ENCODE measurements around the gene DAPP1. TPM values are rescaled to one million over a fixed set of nuclear protein-coding genes. Genes with fewer than 3 reads are reported as not detected.
A peak's percentile ranks its signal among the peaks of the same experiment; 100 is the strongest.

Gene DAPP1
- total and polyA plus RNA-seq, 8 donors, result 0.09 to 2.7 (median 0.38) TPM

GRCh38 chr4:99893839-99894160 is 77.2 kb downstream of the DAPP1 start:
- Histone ChIP-seq H3K9me3 (no peaks in the 10 kb centered on the region), H3K27ac (peak overlapping the region; percentile 31 to 80 (median 60)), H3K4me3 (peak overlapping the region; percentile 65 to 85 (median 72)), H3K4me1 (peaks cover 7 to 17% (median 7%) of the 10 kb centered on the region in 3 donors), H3K27me3 (no peaks in the 10 kb centered on the region), H3K36me3 (no peaks in the 10 kb centered on the region)
- no peak for TF ChIP-seq CTCF (IDR thresholded peaks at IDR 0.05)
- WGBS, 2 donors, result 1% methylated on average over 12 of the region's 12 CpGs
- FAIRE-seq (no peak), ATAC-seq (peak in 2 of 4 donors; percentile 38 to 53), DNase-seq (no peak)
- intact Hi-C loops (cut with DNase I), result no loop called here

DNA sequence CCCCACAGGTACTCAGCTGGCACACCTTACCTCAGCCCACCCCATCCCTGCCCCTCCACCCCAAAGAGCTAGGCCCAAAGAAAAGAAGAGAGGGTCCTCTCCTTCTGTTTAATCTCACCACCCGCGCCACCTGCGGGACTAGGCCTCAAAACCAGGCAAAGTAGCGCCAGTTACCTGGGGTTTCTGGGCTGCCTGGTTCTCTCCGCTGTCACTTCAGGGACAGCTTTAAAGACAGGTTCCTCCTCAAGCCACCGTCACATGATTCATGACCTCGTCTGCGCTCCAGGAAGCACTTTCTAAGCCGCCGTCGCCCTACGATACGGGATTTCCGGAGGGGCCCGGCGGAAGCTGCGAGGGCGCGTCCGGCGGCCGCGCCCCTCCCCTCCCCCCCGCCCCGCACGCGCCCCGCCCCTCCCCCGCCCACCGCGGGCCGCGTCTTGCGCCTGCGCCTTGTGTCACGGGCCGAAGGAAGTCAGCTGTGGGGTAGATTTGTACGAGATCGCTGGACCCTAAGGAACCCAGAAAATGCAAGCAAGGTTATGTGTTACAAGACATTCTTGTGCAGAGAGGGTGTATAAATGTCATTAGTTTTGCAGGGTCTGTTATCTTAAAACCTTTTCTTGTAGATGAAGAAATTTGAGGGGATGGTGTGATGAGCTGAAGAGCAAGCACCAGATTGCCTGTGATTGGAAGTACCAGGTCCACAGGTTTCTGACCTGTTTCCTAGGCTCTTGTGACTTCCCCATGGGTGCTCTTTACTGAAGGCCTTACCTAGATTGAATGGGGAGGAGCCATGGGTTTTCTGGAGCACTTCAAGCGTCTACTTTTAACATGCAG is 77.8 kb downstream of the DAPP1 start, which contains the start of gene LAMTOR3:
Gene LAMTOR3 (minus strand): TSS at position 267 of the 837 bp plus-strand sequence. CDS start 464 bp downstream, outside the sequence.
- peak; percentile 99 for ATAC-seq
- no peak for TF ChIP-seq CTCF (IDR thresholded peaks at IDR 0.05)
- Histone ChIP-seq H3K9me3 (no peaks in the 10 kb centered on the region), H3K4me1 (peaks cover 7 to 17% (median 7%) of the 10 kb centered on the region in 3 donors), H3K27me3 (no peaks in the 10 kb centered on the region), H3K36me3 (no peaks in the 10 kb centered on the region), H3K27ac (peak within 1 kb of the TSS; percentile 31 to 80 (median 60)), H3K4me3 (peak within 1 kb of the TSS; percentile 65 to 85 (median 72))
- FAIRE-seq, result no peak
- DNase-seq, result peak; percentile 89 to 93 (median 90)
- intact Hi-C loops (cut with DNase I), result no loop called here
- 2 to 4% methylated on average over 30 to 40 of the region's 40 CpGs for WGBS, 2 donors

DNA sequence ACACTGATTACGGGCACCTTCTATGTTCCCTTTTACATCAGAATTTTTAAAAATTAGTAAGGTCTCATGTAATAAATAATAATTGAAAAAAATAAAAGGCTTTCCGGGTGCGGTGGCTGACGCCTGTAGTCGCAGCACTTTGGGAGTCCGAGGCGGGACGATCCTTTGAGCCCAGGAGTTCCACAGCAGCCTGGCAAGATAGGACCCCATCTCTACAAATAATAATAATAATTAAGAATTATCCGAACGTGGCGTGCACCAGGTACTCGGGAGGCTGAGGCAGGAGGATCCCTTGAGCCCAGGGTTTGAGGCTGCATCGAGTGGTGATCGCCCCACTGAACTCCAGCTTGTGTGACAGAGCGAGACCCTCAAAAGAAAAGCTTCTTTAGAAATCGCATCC is 78.4 kb downstream of the DAPP1 start:
- intact Hi-C loops (cut with DNase I), result no loop called here
- Histone ChIP-seq H3K9me3 (no peaks in the 10 kb centered on the region), H3K4me3 (peak overlapping the region; percentile 10 to 85 (median 70)), H3K4me1 (peaks cover 7 to 17% (median 7%) of the 10 kb centered on the region in 3 donors), H3K36me3 (no peaks in the 10 kb centered on the region), H3K27ac (peak overlapping the region in 3 of 4 donors; percentile 22 to 80 (median 64)), H3K27me3 (no peaks in the 10 kb centered on the region)
- DNase-seq, result peak in 1 of 6 donors; percentile 11
- FAIRE-seq, result no peak
- no peak for TF ChIP-seq CTCF (IDR thresholded peaks at IDR 0.05)
- WGBS, 2 donors, result 91 to 93% methylated on average over 16 of the region's 16 CpGs
- no peak for ATAC-seq

DNA sequence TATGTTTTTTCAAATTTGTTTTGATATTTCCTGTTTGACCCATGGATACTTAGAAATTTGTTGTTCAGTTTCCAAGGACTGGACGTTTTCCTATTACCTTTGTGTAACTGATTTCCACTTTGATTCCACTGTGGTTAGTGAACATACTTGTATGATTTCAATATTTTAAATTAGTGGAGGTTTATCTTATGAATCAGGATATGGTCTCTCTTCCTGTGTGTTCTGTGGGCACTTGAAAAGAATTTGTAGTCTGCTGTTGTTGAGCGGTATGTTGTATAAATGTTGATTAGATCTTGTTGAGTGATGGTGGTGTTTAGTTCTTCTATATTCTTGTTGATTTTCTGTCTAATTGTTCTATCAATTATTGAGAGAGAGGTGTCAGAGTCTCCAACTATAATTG is 98.8 kb downstream of the DAPP1 start:
- H3K4me3 ChIP-seq, result no peak overlapping the region
- TF ChIP-seq CTCF (IDR thresholded peaks at IDR 0.05), result no peak
- H3K27me3 ChIP-seq, result no peaks in the 10 kb centered on the region
- no peak for ATAC-seq
- no peak for FAIRE-seq
- H3K9me3 ChIP-seq, result no peaks in the 10 kb centered on the region
- no peaks in the 10 kb centered on the region for H3K36me3 ChIP-seq
- WGBS, 2 donors, result 86 to 94% methylated on average over 2 of the region's 2 CpGs
- H3K27ac ChIP-seq, result no peak overlapping the region
- DNase-seq, result no peak
- intact Hi-C loops (cut with DNase I), result no loop called here
- no peaks in the 10 kb centered on the region for H3K4me1 ChIP-seq

DNA sequence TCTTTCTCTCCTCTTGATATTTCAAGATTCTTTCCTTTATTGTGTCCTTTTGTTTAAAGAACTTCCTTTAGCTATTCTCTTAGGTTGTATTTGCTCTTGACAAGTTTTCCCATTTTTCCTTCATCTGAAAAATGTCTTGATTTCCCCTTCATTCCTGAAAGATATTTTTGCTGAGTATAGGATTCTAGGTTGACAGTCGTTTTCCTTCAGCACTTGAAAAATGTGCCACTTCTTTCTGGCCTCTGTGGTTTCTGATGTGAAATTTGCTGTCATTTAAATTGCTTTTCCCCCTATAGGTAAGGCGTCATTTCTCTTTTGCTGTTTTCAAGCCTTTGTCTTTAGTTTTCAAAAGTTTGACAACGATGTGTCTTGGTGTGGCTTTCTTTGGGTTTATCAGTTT is 100.9 kb downstream of the DAPP1 start:
- ATAC-seq, result no peak
- no peak for FAIRE-seq
- intact Hi-C loops (cut with DNase I), result no loop called here

More for the DNA sequence above, 100.9 kb downstream of the DAPP1 start:
- no peak for TF ChIP-seq CTCF (IDR thresholded peaks at IDR 0.05)
- H3K4me3 ChIP-seq, result no peak overlapping the region
- WGBS, 2 donors, result 95 to 97% methylated on average over 3 of the region's 3 CpGs
- H3K27me3 ChIP-seq, result no peaks in the 10 kb centered on the region
- H3K27ac ChIP-seq, result no peak overlapping the region
- no peaks in the 10 kb centered on the region for H3K4me1 ChIP-seq
- no peaks in the 10 kb centered on the region for H3K36me3 ChIP-seq
- DNase-seq, result no peak
- no peaks in the 10 kb centered on the region for H3K9me3 ChIP-seq
